ENCODE data around the gene ZDHHC11B.
"Not testable (repeated sequence)": the region's sequence is repeated elsewhere in the genome, so short reads cannot be mapped to it uniquely, and the experiment has no call there.

Gene ZDHHC11B

GRCh38 chr5:784428-785177 is at the start of gene ZDHHC11B:
ZDHHC11B (minus strand) TSS chr5:784729; CDS start chr5:766919, 17,810 bp downstream.
- peak; percentile 92 for DNase-seq

GRCh38 chr5:834013-834412 is 49.5 kb upstream of the ZDHHC11B start:
- DNase-seq, result not testable (repeated sequence)

- DNase-seq, result not testable (repeated sequence)
These were observed 43.7 kb upstream of the ZDHHC11B start for GRCh38 chr5:828194-828593.

GRCh38 chr5:825544-825943 is 41.0 kb upstream of the ZDHHC11B start:
- not testable (repeated sequence) for DNase-seq

- DNase-seq, result no peak
These were observed 37.0 kb upstream of the ZDHHC11B start for GRCh38 chr5:821504-821903.

GRCh38 chr5:820245-820644 is 35.7 kb upstream of the ZDHHC11B start:
- DNase-seq, result no peak

GRCh38 chr5:819078-819477 is 34.5 kb upstream of the ZDHHC11B start:
- DNase-seq, result no peak

- DNase-seq, result no peak
These were observed 31.6 kb upstream of the ZDHHC11B start for GRCh38 chr5:816176-816575.

- no peak for DNase-seq
These were observed 30.9 kb upstream of the ZDHHC11B start for GRCh38 chr5:815449-815848.

- not testable (repeated sequence) for DNase-seq
These were observed 29.0 kb upstream of the ZDHHC11B start for GRCh38 chr5:813575-813974.

- DNase-seq, result not testable (repeated sequence)
These were observed 26.9 kb upstream of the ZDHHC11B start for GRCh38 chr5:811384-811783.

GRCh38 chr5:807719-808514 is 23.4 kb upstream of the ZDHHC11B start:
- not testable (repeated sequence) for DNase-seq

- DNase-seq, result no peak
These were observed 16.9 kb upstream of the ZDHHC11B start for GRCh38 chr5:801472-801871.

- not testable (repeated sequence) for DNase-seq
These were observed 16.5 kb upstream of the ZDHHC11B start for GRCh38 chr5:801055-801454.

GRCh38 chr5:798505-799138 is 14.1 kb upstream of the ZDHHC11B start:
- DNase-seq, result not testable (repeated sequence)

GRCh38 chr5:797986-798385 is 13.5 kb upstream of the ZDHHC11B start:
- DNase-seq, result not testable (repeated sequence)

GRCh38 chr5:795873-796272 is 11.3 kb upstream of the ZDHHC11B start:
- not testable (repeated sequence) for DNase-seq

GRCh38 chr5:794948-795347 is 10.4 kb upstream of the ZDHHC11B start:
- DNase-seq, result not testable (repeated sequence)

GRCh38 chr5:788703-789102 is 4.2 kb upstream of the ZDHHC11B start:
- DNase-seq, result not testable (repeated sequence)

- DNase-seq, result not testable (repeated sequence)
These were observed 3.3 kb upstream of the ZDHHC11B start for GRCh38 chr5:787857-788233.

GRCh38 chr5:787224-787856 is 2.8 kb upstream of the ZDHHC11B start:
- DNase-seq, result not testable (repeated sequence)

GRCh38 chr5:785181-785705 is 714 bp upstream of the ZDHHC11B start:
- DNase-seq, result not testable (repeated sequence)
